Body of pancreas (tissue), 4 donors: ENCODE measurements around the gene ECPAS. TPM values are rescaled to one million over a fixed set of nuclear protein-coding genes. Genes with fewer than 3 reads are reported as not detected.

Experiments
- ATAC-seq: fragments of 150-250 bp; one replicate; pipeline ENCODE4 v1.9.1; 2016
- DNase-seq, 4 donors: peaks; one replicate each; pipeline ENCODE4 v3.0.0-alpha.2; 2019
- H3K27ac ChIP-seq, 4 donors: fragments of 200-600 bp; sonication (generic); 1 replicate in 3 of 4; 2 replicates in 1 of 4; pipeline versions ENCODE4 v1.5.1 to v1.6.1; 2016 to 2019; ENCODE audit warnings: mild to moderate bottlenecking in 1 of 4, mixed read lengths in 1 of 4, moderate library complexity in 1 of 4
- H3K27me3 ChIP-seq, 2 donors: fragments of 200-600 bp; sonication (generic); one replicate each; pipeline ENCODE4 v1.6.0; 2016; ENCODE audit warnings: mild to moderate bottlenecking in 1 of 2
- H3K36me3 ChIP-seq, 2 donors: fragments of 200-600 bp; sonication (generic); replicated peaks in 1 of 2; 2 replicates each; pipeline ENCODE4 v1.5.1; 2016; ENCODE audit warnings: low read depth in 2 of 2; ENCODE audit not compliant: insufficient read depth in 1 of 2
- H3K4me1 ChIP-seq: fragments of 200-600 bp; sonication (generic); one replicate; pipeline ENCODE4 v1.6.0; 2016
- H3K4me3 ChIP-seq, 2 donors: fragments of 200-600 bp; sonication (generic); 1 replicate in 1 of 2; 2 replicates in 1 of 2; pipeline ENCODE4 v1.5.1; 2016 to 2019
- H3K9me3 ChIP-seq, 3 donors: fragments of 200-600 bp; sonication (generic); 1 replicate in 2 of 3; 2 replicates in 1 of 3; pipeline ENCODE4 v1.5.1; 2016
- CTCF ChIP-seq, 7 experiments: fragments of 450-650 bp in 4 of 7; fragments of 200-600 bp in 3 of 7; sonication (generic) in 3 of 7; IDR thresholded peaks; one replicate each; pipeline ENCODE4 v1.5.1; 2016 to 2019; ENCODE audit warnings: antibody characterized with exemption in 7 of 7
- POLR2A ChIP-seq, 3 donors: fragments of 450-650 bp; IDR thresholded peaks; one replicate each; pipeline ENCODE4 v1.6.1; 2016; ENCODE audit warnings: antibody characterized with exemption in 3 of 3, mild to moderate bottlenecking in 2 of 3
- WGBS, 2 donors: methylation state at CpG; one replicate each; pipeline ENCODE4 v1.1.5; 2017; 5-methylcytosine and 5-hydroxymethylcytosine counted together
- intact Hi-C: fragments of 100-400 bp; cut with DNase I; formaldehyde crosslinking; loops from one replicate; pipeline ENCODE4 v1.15.1; 2023
- total RNA-seq, 2 donors: library from RNA; depleted of rRNA; stranded (reverse); fragments of >200 nt; gene quantifications; one replicate each; pipeline ENCODE4 v1.1.0, GENCODE V29; 2016

ECPAS gene
- total RNA-seq, 2 donors from 2014 or later = 35.3 to 57.6 TPM

- H3K36me3 ChIP-seq = peaks cover 5 to 35% of the 10 kb centered on the region in 2 donors
- no peak overlapping the region for H3K4me3 ChIP-seq
- no peaks in the 10 kb centered on the region for H3K4me1 ChIP-seq
- intact Hi-C loops = no loop called here
- DNase-seq = no peak
- WGBS, 2 donors = 93 to 94% methylated on average over 4 of the region's 4 CpGs
- no peak overlapping the region for H3K27ac ChIP-seq
- TF ChIP-seq POLR2A (IDR thresholded peaks at IDR 0.05) = no peak
- TF ChIP-seq CTCF (IDR thresholded peaks at IDR 0.05) = no peak
- no peaks in the 10 kb centered on the region for H3K27me3 ChIP-seq
- H3K9me3 ChIP-seq = peaks cover 0 to 6% (median 0%) of the 10 kb centered on the region in 3 donors
- ATAC-seq = no peak
Measured at GRCh38 chr9:111389406-111389805, 94.8 kb downstream of the ECPAS start.

GRCh38 chr9:111386386-111386785 is 97.8 kb downstream of the ECPAS start:
- TF ChIP-seq POLR2A (IDR thresholded peaks at IDR 0.05) (no peak), CTCF (IDR thresholded peaks at IDR 0.05) (no peak)
- DNase-seq (no peak), ATAC-seq (no peak)
- intact Hi-C loops = no loop called here
- H3K27ac ChIP-seq = no peak overlapping the region
- WGBS, 2 donors = 85 to 93% methylated on average over 3 of the region's 3 CpGs
- H3K27me3 ChIP-seq = no peaks in the 10 kb centered on the region
- no peaks in the 10 kb centered on the region for H3K4me1 ChIP-seq
- H3K36me3 ChIP-seq = peaks cover 8 to 44% of the 10 kb centered on the region in 2 donors
- H3K9me3 ChIP-seq = no peaks in the 10 kb centered on the region
- H3K4me3 ChIP-seq = no peak overlapping the region

- Histone ChIP-seq H3K27me3 (no peaks in the 10 kb centered on the region), H3K36me3 (peaks cover 6 to 19% of the 10 kb centered on the region in 2 donors), H3K9me3 (no peaks in the 10 kb centered on the region), H3K27ac (no peak overlapping the region), H3K4me1 (no peaks in the 10 kb centered on the region), H3K4me3 (no peak overlapping the region)
- WGBS, 2 donors = 41 to 60% methylated on average over 1 of the region's 1 CpG
- TF ChIP-seq POLR2A (IDR thresholded peaks at IDR 0.05) (no peak), CTCF (IDR thresholded peaks at IDR 0.05) (no peak)
- ATAC-seq = no peak
- no peak for DNase-seq
- intact Hi-C loops = no loop called here
Measured at GRCh38 chr9:111381006-111381405, 103.2 kb downstream of the ECPAS start.

GRCh38 chr9:111375817-111376564 is 108.2 kb downstream of the ECPAS start:
- TF ChIP-seq POLR2A (IDR thresholded peaks at IDR 0.05) = no peak
- no peak for TF ChIP-seq CTCF (IDR thresholded peaks at IDR 0.05)
- H3K9me3 ChIP-seq = no peaks in the 10 kb centered on the region
- DNase-seq (no peak), ATAC-seq (no peak)
- no peak overlapping the region for H3K27ac ChIP-seq
- H3K36me3 ChIP-seq = peaks cover 5 to 32% of the 10 kb centered on the region in 2 donors
- 93 to 97% methylated on average over 3 of the region's 3 CpGs for WGBS, 2 donors
- H3K4me1 ChIP-seq = no peaks in the 10 kb centered on the region
- no peak overlapping the region for H3K4me3 ChIP-seq
- intact Hi-C loops = no loop called here
- H3K27me3 ChIP-seq = no peaks in the 10 kb centered on the region

GRCh38 chr9:111375062-111375461 is 109.1 kb downstream of the ECPAS start:
- intact Hi-C loops = no loop called here
- TF ChIP-seq CTCF (IDR thresholded peaks at IDR 0.05) = no peak
- TF ChIP-seq POLR2A (IDR thresholded peaks at IDR 0.05) = no peak
- DNase-seq (no peak), ATAC-seq (no peak)
- H3K9me3 ChIP-seq = no peaks in the 10 kb centered on the region
- H3K4me3 ChIP-seq = no peak overlapping the region
- no peaks in the 10 kb centered on the region for H3K4me1 ChIP-seq
- peaks cover 10 to 37% of the 10 kb centered on the region in 2 donors for H3K36me3 ChIP-seq
- no peaks in the 10 kb centered on the region for H3K27me3 ChIP-seq
- 67 to 81% methylated on average over 2 of the region's 2 CpGs for WGBS, 2 donors
- H3K27ac ChIP-seq = no peak overlapping the region
